NCI-H2196 treated with DMSO at 0.1 percent for 48 hours (cell line): ENCODE results near the gene STAB1.

Source experiments
- DNase-seq: peaks from one replicate; lab custom pipeline; 2025; ENCODE audit not compliant: unreplicated experiment; lab: John Stamatoyannopoulos, UW

The STAB1 gene

DNA sequence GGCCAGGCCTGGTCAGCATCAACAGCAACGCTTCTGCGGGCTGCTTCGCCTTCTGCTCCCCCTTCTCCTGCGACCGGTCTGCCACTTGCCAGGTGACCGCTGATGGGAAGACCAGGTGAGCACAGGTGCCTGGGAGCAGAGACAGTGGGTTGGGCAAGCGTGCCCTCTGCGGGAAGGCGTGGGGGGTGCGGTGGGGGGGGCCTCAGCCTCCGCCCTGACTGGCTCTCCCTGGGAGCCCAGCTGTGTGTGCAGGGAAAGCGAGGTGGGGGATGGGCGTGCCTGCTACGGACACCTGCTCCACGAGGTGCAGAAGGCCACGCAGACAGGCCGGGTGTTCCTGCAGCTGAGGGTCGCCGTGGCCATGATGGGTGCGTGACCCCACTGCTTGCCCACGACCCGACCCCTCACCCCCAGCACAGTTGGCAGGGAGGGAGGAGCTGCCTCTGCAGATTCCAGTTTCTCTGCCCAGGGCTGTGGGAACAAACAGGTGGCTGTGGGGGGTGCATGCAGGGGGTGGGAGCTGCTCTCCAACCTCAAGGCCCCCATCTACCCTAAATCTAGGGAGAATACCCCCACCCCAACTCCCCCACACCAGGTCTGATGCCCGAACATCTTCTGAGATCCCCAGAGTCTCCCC lies 8.8 kb downstream of the STAB1 start:
- DNase-seq: no peak

DNA sequence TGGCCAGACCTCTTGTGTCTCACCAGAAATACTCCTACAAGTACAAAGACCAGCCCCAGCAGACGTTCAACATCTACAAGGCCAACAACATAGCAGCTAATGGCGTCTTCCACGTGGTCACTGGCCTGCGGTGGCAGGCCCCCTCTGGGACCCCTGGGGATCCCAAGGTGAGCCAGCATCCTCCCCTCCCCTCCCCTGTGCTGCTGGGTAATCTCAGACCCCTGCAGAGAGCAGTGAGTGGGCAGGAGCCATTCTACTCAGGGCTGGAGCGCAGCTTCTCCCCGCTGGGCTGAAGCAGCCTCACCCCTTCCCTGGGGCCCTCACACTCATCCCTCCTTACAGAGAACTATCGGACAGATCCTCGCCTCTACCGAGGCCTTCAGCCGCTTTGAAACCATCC lies 9.8 kb downstream of the STAB1 start:
- DNase-seq: no peak

DNA sequence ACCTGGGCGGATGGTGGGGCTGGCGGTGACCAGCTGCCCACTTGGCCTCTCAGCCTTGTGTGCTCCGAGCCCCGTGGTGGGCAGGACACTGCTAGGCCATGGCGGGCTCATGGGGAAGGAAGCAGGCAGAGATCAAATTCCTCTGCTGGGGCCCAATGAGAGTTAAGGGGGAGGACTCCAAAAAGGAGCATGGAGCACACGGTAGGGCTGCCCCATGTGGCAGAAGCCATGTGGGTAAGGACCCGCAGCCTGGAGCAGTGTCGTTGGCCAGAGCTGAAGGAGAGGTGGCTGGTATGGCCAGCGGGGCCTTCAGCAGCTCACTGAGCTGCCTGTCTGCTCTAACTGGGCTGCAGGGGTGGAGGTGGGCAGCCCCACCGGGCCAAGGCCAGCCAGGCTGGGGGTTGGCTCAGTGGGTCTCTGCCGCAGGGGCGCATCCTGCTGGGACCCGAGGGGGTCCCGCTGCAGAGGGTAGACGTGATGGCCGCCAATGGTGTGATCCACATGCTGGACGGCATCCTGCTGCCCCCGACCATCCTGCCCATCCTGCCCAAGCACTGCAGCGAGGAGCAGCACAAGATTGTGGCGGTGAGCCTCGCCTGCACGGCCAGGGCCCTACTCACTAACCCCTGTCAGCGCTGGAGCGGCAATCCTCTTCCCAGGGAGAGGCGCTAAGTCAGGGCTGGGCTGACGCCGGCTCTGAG lies 11.3 kb downstream of the STAB1 start:
- DNase-seq: no peak

DNA sequence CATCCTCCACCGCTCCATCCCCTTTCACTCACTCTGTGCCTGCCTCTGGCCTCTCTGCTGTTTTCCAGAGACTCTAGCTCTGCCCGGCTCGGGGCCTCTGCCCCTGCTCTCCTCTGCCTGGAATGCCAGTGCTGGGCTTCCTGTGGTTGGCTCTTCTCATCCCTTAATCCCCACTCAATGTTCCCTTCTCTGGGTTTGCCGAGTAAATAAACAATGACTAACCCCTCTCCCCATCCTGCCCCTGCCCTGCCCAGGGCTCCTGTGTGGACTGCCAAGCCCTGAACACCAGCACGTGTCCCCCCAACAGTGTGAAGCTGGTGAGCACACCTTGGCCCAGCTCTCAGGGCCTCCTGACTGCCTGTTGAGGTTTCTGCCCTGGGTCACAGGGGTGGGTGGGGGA lies 12.2 kb downstream of the STAB1 start:
- DNase-seq: no peak

DNA sequence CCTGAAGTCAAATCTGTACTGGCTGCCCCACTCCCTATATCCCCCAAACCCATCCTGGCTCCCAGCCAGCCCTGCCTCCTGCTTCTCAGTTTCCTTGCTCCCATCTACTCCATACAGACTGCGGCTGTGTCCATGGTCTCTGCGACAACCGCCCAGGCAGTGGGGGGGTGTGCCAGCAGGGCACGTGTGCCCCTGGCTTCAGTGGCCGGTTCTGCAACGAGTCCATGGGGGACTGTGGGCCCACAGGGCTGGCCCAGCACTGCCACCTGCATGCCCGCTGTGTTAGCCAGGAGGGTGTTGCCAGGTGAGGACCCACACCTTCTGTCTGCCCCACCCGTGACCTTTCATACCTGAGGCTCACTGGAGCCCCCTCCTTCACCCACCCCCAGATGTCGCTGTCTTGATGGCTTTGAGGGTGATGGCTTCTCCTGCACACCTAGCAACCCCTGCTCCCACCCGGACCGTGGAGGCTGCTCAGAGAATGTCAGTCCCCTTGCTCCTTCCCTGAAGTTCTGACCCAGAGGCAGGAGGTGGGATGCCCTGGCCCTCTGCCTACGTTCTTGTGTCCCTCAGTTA lies 14.7 kb downstream of the STAB1 start:
- no peak for DNase-seq

DNA sequence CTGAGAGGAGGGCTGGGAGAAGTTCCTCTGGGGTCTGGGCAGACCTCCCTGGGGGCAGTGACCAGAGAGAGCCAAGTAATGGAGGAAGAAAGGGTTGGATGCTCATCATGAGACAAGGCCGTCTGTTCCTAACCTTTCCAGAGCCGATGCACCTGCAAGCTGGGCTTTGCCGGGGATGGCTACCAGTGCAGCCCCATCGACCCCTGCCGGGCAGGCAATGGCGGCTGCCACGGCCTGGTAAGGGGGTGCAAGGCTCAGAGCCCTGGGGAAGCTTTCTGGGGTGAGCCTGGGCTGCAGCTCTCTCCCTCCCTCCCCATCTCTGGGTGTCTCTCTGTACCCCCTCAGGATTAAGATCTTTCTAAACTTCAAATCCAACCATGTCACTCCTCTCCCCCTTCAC lies 16.4 kb downstream of the STAB1 start:
- no peak for DNase-seq

DNA sequence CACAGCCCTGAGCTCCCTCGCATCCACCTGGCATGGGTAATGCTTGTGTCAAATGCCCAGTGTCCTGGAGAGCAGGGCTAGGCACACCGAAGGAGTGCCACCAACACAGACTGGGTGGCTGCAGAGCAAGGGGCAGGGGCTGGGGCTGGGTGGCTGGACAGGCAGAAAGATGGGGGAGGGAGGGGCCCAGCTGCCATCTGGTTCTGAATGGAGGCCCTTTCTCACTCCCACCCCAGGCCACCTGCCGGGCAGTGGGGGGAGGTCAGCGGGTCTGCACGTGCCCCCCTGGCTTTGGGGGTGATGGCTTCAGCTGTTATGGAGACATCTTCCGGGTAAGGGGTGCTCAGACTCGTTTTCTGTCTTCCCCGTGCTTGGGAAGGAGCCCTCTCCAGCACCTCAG lies 17.0 kb downstream of the STAB1 start:
- no peak for DNase-seq

DNA sequence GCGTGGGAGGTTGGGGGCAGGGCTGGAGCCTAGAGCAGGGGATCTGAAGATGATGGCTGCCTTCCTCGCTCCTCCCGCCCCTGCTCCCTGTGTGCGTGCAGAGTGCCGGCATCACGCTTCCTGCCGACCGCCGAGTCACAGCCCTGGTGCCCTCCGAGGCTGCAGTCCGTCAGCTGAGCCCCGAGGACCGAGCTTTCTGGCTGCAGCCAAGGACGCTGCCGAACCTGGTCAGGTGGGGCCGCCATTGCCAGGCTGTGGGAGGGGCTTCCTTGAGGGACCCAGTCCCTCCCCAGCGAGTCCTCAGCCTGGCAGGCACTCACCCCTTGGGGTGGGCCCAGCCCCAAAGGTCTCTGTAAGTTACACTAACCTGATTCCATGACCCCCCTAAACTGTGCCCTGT lies 17.6 kb downstream of the STAB1 start:
- no peak for DNase-seq

DNA sequence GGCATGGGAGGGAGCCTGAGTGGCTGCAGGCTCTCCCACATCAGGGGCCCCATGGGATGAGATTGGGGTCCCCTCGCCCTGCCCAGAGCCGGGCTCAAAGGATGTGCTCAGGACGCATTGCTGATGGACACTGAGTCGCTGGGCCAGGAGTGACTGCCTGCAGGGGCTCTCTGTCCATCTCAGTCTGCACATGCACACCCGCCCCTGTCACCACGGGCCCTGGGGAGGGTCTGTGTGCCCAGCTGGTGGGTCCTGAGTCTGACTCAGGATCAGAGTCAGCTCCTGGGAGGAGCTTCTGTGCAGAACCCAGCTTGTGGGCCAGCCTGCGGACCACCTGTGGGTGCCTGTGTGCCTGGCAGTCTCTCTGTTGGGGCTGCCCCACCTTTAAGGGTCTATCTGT lies 18.1 kb downstream of the STAB1 start:
- no peak for DNase-seq

DNA sequence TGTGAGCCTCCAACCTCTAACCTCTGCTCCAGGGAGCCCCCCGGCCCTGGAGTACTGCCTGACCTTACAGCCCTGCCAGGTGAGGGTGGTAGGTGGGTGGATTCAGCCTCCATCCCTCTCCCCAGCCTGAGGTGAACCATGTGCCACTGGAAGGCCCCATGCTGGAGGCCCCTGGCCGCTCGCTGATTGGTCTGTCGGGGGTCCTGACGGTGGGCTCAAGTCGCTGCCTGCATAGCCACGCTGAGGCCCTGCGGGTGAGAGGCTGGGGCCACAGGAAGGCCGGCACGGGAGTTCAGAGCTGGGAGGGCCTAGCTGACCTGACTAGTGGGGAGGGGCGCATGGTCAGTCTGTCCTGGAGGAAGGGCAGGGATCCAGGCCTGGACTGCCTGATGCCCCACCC lies 19.4 kb downstream of the STAB1 start:
- no peak for DNase-seq

DNA sequence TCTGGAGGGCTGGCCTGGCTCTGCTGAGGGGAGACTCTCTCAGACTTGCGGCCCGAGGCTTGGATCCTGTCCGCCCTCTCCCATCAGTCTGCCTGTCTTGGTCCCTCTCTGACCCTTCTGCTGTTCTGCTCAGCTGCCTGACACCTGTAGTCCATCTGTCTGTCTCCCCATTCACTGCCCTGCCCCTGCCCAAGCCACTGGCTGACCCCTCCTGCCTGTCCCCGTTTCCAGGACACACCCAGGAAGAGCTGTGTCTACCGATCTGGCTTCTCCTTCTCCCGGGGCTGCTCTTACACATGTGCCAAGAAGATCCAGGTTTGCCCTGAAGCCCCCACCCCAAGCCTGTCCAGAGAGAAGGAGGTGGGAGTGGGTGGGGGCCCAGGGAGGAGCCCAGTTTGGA lies 20.1 kb downstream of the STAB1 start:
- no peak for DNase-seq

DNA sequence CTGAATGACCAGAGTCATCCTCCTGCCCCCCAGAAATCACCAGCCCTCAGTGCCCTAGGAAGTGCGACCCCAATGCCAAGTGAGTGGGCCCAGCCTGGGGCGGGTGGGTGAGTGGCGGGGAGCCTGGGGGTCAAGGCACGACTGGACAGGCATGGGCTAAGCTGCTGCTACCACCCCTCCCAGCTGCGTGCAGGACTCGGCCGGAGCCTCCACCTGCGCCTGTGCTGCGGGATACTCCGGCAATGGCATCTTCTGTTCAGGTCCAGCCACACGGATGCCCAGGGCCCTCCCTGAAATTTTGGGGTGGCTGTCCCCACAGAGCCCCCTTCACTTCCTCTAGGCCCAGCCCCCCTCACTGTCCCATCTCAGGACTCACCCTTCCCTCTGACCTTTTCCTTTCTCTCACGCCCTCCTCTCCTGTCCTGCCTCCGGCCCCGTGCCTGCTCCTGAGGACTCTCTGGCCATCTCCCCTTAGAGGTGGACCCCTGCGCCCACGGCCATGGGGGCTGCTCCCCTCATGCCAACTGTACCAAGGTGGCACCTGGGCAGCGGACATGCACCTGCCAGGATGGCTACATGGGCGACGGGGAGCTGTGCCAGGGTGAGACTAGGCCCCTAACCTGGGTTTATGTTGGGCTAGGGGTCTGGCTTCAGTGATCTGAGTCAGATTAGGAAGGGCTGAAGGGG lies 21.5 kb downstream of the STAB1 start:
- no peak for DNase-seq

DNA sequence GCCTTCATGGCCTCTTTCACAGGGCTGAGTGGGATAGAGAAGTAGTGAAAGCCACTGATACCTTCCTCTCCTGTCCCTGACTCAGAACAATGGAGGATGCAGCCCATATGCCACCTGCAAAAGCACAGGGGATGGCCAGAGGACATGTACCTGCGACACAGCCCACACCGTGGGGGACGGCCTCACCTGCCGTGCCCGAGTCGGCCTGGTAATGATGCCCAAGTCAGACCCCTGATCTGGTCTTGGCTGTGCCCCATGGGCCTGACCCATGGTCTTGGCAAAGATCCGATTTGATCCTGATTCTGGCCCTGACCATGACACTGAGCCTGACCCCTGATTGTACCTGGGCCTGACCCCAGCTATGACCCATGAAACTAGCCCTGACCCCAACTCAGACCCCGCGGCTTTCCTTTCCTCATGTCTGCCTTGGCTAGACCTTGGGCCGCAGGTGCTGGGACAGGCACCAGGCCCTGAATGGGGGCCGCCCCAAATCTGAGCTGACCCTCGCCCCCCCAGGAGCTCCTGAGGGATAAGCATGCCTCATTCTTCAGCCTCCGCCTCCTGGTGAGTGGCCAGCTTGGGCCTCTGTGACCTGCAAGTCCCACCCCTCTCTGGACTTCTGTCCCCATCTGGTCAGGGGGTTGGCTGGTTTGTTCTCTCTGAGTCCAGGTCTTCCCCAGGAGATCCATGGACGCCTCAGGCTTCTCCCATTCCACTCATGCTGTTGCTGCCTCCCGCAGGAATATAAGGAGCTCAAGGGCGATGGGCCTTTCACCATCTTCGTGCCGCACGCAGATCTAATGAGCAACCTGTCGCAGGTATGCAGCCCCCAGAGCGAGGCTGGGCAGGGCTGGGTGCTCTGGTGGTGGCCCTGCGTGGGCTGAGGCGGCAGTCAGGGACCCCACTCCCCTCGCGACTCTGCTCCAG lies 22.9 kb downstream of the STAB1 start:
- no peak for DNase-seq

DNA sequence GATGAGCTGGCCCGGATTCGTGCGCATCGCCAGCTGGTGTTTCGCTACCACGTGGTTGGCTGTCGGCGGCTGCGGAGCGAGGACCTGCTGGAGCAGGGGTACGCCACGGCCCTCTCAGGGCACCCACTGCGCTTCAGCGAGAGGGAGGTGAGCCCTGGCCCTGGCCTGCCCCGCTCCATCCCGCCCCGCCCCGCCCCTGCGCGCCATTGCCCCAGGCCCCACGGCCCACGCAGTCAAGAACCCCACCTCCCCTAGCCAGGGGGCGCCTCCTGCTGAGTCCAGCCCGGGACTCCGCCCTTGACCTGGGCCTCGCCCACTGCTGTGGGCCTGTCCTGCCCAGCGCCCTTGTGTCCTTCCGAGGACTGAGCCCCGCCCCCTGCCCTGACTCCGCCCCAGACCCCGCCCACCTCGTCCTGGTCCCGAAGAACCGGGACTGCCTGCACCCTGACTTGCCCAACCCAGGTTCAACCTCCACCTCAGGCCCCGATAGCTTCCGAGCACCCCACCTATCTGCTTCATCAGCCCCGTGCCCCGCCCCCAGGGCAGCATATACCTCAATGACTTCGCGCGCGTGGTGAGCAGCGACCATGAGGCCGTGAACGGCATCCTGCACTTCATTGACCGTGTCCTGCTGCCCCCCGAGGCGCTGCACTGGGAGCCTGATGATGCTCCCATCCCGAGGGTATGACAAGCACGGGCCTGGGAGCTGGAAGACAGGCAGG lies 23.7 kb downstream of the STAB1 start:
- no peak for DNase-seq

DNA sequence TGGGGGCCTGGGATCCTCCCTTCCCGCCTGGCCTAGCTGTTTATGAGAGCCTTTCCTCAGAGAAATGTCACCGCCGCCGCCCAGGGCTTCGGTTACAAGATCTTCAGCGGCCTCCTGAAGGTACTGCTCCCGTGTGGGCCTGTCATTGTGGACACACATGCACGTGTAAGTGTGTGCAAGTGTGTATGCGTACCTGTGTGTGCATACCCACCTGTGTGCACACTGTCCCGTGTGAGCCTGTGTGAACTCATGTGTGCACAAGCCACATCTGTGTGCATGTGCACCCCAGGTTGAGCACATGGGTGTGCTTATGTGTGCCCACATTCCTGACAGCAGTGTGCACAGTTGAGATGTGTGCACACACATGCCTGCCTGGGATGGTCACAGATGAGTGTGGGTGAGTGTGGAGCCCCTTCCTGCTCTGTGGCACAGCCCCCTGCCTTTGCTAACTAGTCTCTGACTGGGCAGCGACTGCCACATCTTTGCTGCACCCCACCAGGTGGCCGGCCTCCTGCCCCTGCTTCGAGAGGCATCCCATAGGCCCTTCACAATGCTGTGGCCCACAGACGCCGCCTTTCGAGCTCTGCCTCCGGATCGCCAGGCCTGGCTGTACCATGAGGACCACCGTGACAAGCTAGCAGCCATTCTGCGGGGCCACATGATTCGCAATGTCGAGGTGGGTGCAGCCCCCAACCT lies 24.5 kb downstream of the STAB1 start:
- DNase-seq: no peak

DNA sequence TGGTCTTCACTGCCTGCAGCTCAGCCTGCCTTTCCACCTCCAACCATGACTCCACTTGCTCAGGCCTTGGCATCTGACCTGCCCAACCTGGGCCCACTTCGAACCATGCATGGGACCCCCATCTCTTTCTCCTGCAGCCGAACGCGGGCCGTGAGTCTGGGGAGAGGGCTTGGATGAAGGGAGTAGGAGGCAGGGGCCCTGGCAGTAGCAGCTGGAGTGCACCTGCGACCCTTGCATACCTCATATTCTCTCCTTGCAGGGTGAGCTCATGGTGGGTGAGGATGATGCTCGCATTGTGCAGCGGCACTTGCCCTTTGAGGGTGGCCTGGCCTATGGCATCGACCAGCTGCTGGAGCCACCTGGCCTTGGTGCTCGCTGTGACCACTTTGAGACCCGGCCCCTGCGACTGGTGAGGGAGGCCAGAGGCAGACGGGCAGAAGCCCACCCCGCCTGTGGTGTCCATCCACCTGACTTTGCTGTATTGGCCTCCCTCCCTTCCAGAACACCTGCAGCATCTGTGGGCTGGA lies 25.1 kb downstream of the STAB1 start:
- DNase-seq: no peak

DNA sequence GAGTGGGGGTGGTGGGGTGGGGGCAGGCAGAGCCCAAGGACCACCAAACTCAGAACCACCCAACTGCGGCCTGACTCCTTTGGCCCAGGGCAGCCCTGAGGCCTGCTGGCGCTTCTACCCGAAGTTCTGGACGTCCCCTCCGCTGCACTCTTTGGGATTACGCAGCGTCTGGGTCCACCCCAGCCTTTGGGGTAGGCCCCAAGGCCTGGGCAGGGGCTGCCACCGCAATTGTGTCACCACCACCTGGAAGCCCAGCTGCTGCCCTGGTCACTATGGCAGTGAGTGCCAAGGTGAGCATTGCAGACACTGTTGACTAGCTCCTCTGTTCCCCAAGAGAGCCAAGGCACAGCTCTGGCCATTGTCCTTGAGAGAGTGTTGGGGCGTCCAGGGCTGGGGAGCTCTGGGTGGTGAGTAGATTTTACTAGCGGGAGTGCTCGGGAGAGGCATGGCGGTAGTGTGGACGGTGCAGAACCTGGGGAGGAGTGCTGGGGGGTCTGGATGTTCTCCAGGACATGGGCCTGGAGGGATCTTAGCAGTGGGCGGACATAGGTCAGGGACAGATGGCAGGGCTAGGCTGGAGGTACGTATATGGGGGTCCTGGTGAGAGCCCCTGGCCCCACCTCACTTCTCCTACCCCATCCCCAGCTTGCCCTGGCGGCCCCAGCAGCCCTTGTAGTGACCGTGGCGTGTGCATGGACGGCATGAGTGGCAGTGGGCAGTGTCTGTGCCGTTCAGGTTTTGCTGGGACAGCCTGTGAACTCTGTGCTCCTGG lies 25.8 kb downstream of the STAB1 start:
- DNase-seq: no peak

DNA sequence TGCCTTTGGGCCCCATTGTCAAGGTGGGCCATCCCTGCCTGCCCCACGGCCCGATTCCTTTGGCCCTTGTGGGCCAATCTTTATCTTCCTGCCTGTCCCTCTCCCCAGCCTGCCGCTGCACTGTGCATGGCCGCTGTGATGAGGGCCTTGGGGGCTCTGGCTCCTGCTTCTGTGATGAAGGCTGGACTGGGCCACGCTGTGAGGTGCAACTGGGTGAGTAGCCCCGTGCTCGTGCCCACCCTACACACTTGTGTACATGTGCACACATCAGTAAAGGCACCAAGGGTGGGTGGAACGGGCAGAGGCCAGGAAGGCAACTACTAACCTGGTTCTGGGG lies 26.3 kb downstream of the STAB1 start:
- DNase-seq: no peak
